Measurements from ENCODE around the gene RHOG. TPM values are rescaled to one million over a fixed set of nuclear protein-coding genes. Genes with fewer than 3 reads are reported as not detected.

RHOG gene
- polyA plus RNA-seq, 1 donor from 2014 or later = not detected

GRCh38 chr11:3830088-3830487, 10.7 kb downstream of the RHOG start:
- no peak overlapping the region for H2AFZ ChIP-seq (ENCODE audit: low read depth, low read length)
- no peak overlapping the region for H3K9ac ChIP-seq (ENCODE audit: low read length)
- no peak for TF ChIP-seq EZH2 (IDR thresholded peaks at IDR 0.05; ENCODE audit: borderline replicate concordance, insufficient read depth, low read length, poor library complexity, severe bottlenecking)
- TF ChIP-seq RAD21 (conservative IDR thresholded peaks at IDR 0.05) = no peak
- no peak for TF ChIP-seq REST (IDR thresholded peaks at IDR 0.05; ENCODE audit: borderline replicate concordance)
- no peak for TF ChIP-seq POLR2AphosphoS5 (IDR thresholded peaks at IDR 0.05)
- no peak for TF ChIP-seq CTCF (IDR thresholded peaks at IDR 0.05; ENCODE audit: poor library complexity, severe bottlenecking)
- no peak for TF ChIP-seq EP300 (conservative IDR thresholded peaks at IDR 0.05; ENCODE audit: poor library complexity, severe bottlenecking)
- no peak for TF ChIP-seq SMC3 (conservative IDR thresholded peaks at IDR 0.05; ENCODE audit: poor library complexity)
- no peak for TF ChIP-seq TAF1 (IDR thresholded peaks at IDR 0.05; ENCODE audit: low read depth)
- no peak for TF ChIP-seq MXI1 (conservative IDR thresholded peaks at IDR 0.05; ENCODE audit: poor library complexity, severe bottlenecking)
- no peaks in the 10 kb centered on the region for H3K9me3 ChIP-seq (ENCODE audit: low read length)
- H3K4me3 ChIP-seq (ENCODE audit: low read length) = no peak overlapping the region
- no peaks in the 10 kb centered on the region for H3K9me2 ChIP-seq (ENCODE audit: insufficient read depth, low read length)
- no peaks in the 10 kb centered on the region for H4K20me1 ChIP-seq (ENCODE audit: insufficient read depth)
- H3F3A ChIP-seq (ENCODE audit: insufficient read depth, low read length, poor library complexity, severe bottlenecking) = no peaks in the 10 kb centered on the region
- H3K27me3 ChIP-seq (ENCODE audit: insufficient read depth, low read depth, low read length) = no peaks in the 10 kb centered on the region
- H3K36me3 ChIP-seq (ENCODE audit: insufficient read depth, low read length) = no peaks in the 10 kb centered on the region
- no peak overlapping the region for H3K4me2 ChIP-seq (ENCODE audit: low read length)
- H3K27ac ChIP-seq (ENCODE audit: low read length) = no peak overlapping the region
- H3K79me2 ChIP-seq (replicated peaks; ENCODE audit: insufficient read depth, low read length) = no peaks in the 10 kb centered on the region

GRCh38 chr11:3827434-3828186, 13.1 kb downstream of the RHOG start:
- no peaks in the 10 kb centered on the region for H3K9me3 ChIP-seq (ENCODE audit: low read length)
- no peak overlapping the region for H3K4me2 ChIP-seq (ENCODE audit: low read length)
- no peaks in the 10 kb centered on the region for H4K20me1 ChIP-seq (ENCODE audit: insufficient read depth)
- H3K27ac ChIP-seq (ENCODE audit: low read length) = no peak overlapping the region
- TF ChIP-seq MXI1 (conservative IDR thresholded peaks at IDR 0.05; ENCODE audit: poor library complexity, severe bottlenecking) (no peak), CTCF (IDR thresholded peaks at IDR 0.05; ENCODE audit: poor library complexity, severe bottlenecking) (no peak), SMC3 (conservative IDR thresholded peaks at IDR 0.05; ENCODE audit: poor library complexity) (no peak), EZH2 (IDR thresholded peaks at IDR 0.05; ENCODE audit: borderline replicate concordance, insufficient read depth, low read length, poor library complexity, severe bottlenecking) (no peak), RAD21 (conservative IDR thresholded peaks at IDR 0.05) (no peak), TAF1 (IDR thresholded peaks at IDR 0.05; ENCODE audit: low read depth) (no peak), REST (IDR thresholded peaks at IDR 0.05; ENCODE audit: borderline replicate concordance) (no peak), POLR2AphosphoS5 (IDR thresholded peaks at IDR 0.05) (no peak), EP300 (conservative IDR thresholded peaks at IDR 0.05; ENCODE audit: poor library complexity, severe bottlenecking) (no peak)
- H3K9me2 ChIP-seq (ENCODE audit: insufficient read depth, low read length) = no peaks in the 10 kb centered on the region
- no peak overlapping the region for H3K9ac ChIP-seq (ENCODE audit: low read length)
- H3K36me3 ChIP-seq (ENCODE audit: insufficient read depth, low read length) = no peaks in the 10 kb centered on the region
- no peaks in the 10 kb centered on the region for H3K27me3 ChIP-seq (ENCODE audit: insufficient read depth, low read depth, low read length)
- no peaks in the 10 kb centered on the region for H3K79me2 ChIP-seq (replicated peaks; ENCODE audit: insufficient read depth, low read length)
- H3F3A ChIP-seq (ENCODE audit: insufficient read depth, low read length, poor library complexity, severe bottlenecking) = no peaks in the 10 kb centered on the region
- H2AFZ ChIP-seq (ENCODE audit: low read depth, low read length) = no peak overlapping the region
- no peak overlapping the region for H3K4me3 ChIP-seq (ENCODE audit: low read length)
